Breast epithelium (tissue), 3 donors: Measurements from ENCODE around the gene MEMO1.

Source experiments
- CTCF ChIP-seq, 3 donors: fragments of 450-650 bp; IDR thresholded peaks; one replicate each; pipeline ENCODE4 v1.5.1; 2016 to 2017; ENCODE audit warnings: antibody characterized with exemption in 3 of 3, mild to moderate bottlenecking in 3 of 3, moderate library complexity in 3 of 3
- POLR2A ChIP-seq: fragments of 450-650 bp; IDR thresholded peaks from one replicate; pipeline ENCODE4 v1.6.1; 2016; ENCODE audit warnings: antibody characterized with exemption, mild to moderate bottlenecking, moderate library complexity
- POLR2AphosphoS5 ChIP-seq, 3 donors: sonication (generic); formaldehyde crosslinking; IDR thresholded peaks; one replicate each; pipeline ENCODE4 v1.6.1; 2017; ENCODE audit warnings: antibody characterized with exemption in 3 of 3

GRCh38 chr2:31973665-31974064 is 37.1 kb downstream of the MEMO1 start:
- no peak for TF ChIP-seq CTCF (IDR thresholded peaks at IDR 0.05)
- TF ChIP-seq POLR2A: no peak
- TF ChIP-seq POLR2AphosphoS5 (IDR thresholded peaks at IDR 0.05): no peak
